ENCODE results near the gene PCSK6. TPM values are rescaled to one million over a fixed set of nuclear protein-coding genes. Genes with fewer than 3 reads are reported as not detected.

Gene PCSK6
- polyA plus RNA-seq, 3 donors = 0.05 to 0.10 TPM; not detected in 1

DNA sequence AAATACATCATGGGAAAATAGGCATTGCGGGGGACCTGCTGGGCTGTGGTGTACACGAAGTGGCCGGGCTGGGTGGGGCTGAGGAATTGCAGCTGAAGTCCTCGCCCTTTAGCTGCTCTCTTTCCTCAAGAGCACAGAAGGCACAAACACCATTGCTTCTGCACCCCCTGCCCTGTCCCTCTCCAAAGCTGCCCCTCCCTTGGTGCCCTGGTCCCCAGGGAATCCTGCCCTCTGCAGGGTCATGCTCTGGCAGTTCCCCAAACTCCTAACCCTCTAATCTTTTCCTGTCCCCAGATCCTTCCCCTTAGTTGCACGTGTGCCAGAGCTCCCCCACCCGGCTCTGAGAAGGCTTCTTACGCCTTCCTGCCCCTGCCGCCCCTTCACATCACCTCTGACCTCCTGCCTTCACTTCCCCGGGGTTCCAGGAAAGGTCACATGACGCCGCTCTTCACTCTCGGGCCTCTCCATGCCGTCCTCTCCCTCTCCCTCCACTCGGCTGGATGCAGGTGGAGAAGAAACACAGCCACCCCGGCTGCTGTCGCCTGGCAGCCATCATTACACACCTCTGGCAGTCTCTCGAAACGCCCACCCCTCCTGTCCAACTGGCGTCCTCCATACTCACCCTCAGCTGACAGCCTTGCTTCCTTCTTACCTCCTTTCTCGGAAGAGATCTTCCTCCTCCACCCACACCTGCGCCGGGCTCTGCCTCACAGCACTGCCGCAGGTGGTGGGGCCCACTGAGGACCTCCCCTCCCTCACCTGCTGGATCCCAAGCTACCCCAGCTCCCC lies 6.9 kb upstream of the PCSK6 start:
- WGBS (ENCODE audit: insufficient coverage) = 32% methylated on average over 22 of the region's 23 CpGs
- intact Hi-C loops (cut with micrococcal nuclease) = no loop called here
- peaks cover 11 to 12% of the 10 kb centered on the region in 2 donors for H3K4me1 ChIP-seq (ENCODE audit: control insufficient read depth in 1 of 2, insufficient read depth in 2 of 2, low read length in 2 of 2)
- no peak overlapping the region for H3K4me3 ChIP-seq (replicated peaks in 1 of 3; ENCODE audit: low read depth in 2 of 3, low read length in 3 of 3)
- no peak overlapping the region for H3K4me2 ChIP-seq (replicated peaks; ENCODE audit: extremely low read depth, low read length, poor library complexity, severe bottlenecking)
- Mint-ChIP-seq H3K9me3 (peaks cover 0 to 5% (median 0%) of the 10 kb centered on the region in 7 donors), H3K4me1 (peaks cover 23% of the 10 kb centered on the region), H3K4me3 (peak overlapping the region in 1 of 2 donors; percentile 49), H3K27me3 (ENCODE audit: low read depth in 3 of 3) (peaks cover 58 to 73% (median 64%) of the 10 kb centered on the region in 3 donors), H3K27ac (peak overlapping the region in 2 of 7 donors; percentile 26 to 36), H3K36me3 (no peaks in the 10 kb centered on the region)
- no peak overlapping the region for H2AFZ ChIP-seq (ENCODE audit: insufficient read depth, low read depth, low read length, poor library complexity, severe bottlenecking)
- H3K9ac ChIP-seq (ENCODE audit: insufficient read depth, low read length, poor library complexity, severe bottlenecking) = no peak overlapping the region
- H3K9me3 ChIP-seq (replicated peaks in 1 of 2; ENCODE audit: control insufficient read depth in 1 of 2, insufficient read depth in 1 of 2, low read length in 2 of 2) = no peaks in the 10 kb centered on the region
- H3K27ac ChIP-seq (ENCODE audit: low read depth in 1 of 2, low read length in 2 of 2) = no peak overlapping the region
- no peaks in the 10 kb centered on the region for H3K79me2 ChIP-seq (ENCODE audit: insufficient read depth, low read length)
- no peaks in the 10 kb centered on the region for H3K36me3 ChIP-seq (replicated peaks in 1 of 2; ENCODE audit: control insufficient read depth in 1 of 2, insufficient read depth in 2 of 2, low read length in 2 of 2)
- DNase-seq = no peak
- no peaks in the 10 kb centered on the region for H4K20me1 ChIP-seq (ENCODE audit: insufficient read depth, low read length)
- TF ChIP-seq, protein P1, sequence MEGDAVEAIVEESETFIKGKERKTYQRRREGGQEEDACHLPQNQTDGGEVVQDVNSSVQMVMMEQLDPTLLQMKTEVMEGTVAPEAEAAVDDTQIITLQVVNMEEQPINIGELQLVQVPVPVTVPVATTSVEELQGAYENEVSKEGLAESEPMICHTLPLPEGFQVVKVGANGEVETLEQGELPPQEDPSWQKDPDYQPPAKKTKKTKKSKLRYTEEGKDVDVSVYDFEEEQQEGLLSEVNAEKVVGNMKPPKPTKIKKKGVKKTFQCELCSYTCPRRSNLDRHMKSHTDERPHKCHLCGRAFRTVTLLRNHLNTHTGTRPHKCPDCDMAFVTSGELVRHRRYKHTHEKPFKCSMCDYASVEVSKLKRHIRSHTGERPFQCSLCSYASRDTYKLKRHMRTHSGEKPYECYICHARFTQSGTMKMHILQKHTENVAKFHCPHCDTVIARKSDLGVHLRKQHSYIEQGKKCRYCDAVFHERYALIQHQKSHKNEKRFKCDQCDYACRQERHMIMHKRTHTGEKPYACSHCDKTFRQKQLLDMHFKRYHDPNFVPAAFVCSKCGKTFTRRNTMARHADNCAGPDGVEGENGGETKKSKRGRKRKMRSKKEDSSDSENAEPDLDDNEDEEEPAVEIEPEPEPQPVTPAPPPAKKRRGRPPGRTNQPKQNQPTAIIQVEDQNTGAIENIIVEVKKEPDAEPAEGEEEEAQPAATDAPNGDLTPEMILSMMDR (IDR thresholded peaks at IDR 0.05) = no peak
- peaks cover 6 to 38% of the 10 kb centered on the region in 2 donors for H3K27me3 ChIP-seq (ENCODE audit: control insufficient read depth in 2 of 2, insufficient read depth in 2 of 2, low read length in 2 of 2)

DNA sequence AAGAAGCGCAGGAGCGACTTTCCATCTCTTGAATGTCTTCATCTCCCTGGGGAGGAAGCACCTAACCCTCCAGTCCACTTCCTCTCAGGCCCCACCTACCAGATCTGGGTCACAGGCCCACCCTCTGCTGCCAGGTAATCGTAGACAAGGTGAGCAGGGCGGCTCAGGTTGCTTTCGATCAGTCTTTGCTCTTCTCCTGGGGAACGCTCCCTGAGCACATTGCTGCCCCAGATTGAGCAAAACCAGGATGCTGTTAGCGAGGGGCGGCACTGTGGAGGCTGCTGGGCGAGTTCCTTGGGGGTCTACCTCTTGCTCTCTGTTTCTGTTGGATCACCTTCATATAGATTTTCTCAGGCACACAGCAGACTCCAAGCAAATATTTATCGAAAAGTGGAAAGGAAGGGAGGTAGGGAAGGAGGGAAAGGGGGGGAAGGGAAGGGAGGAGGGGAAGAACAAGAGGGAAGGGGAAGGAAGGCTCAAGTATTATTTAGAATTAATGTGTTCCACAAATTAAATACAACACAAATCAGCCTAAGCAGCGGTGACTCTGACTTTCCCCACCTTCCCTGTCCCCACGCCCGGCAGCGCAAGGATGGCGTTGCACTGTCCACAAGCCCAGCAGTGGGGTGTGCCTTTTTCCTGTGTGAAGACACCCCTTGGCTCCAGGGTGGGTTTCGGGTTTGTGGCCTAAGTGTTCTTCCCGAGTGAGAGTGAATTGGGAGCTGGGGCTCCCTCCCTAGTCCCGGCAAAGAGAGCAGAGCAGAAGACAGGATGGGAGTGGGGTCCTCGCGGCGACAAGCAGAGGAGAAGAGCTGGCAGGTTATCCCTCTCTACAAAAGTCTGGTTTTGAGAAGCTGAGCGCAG lies 6.1 kb upstream of the PCSK6 start:
- WGBS (ENCODE audit: insufficient coverage) = 73% methylated on average over 16 of the region's 22 CpGs
- no peak overlapping the region for H3K4me3 ChIP-seq (replicated peaks in 1 of 3; ENCODE audit: low read depth in 2 of 3, low read length in 3 of 3)
- no peak for DNase-seq
- H2AFZ ChIP-seq (ENCODE audit: insufficient read depth, low read depth, low read length, poor library complexity, severe bottlenecking) = no peak overlapping the region
- H3K9ac ChIP-seq (ENCODE audit: insufficient read depth, low read length, poor library complexity, severe bottlenecking) = no peak overlapping the region
- H3K4me2 ChIP-seq (replicated peaks; ENCODE audit: extremely low read depth, low read length, poor library complexity, severe bottlenecking) = no peak overlapping the region
- H4K20me1 ChIP-seq (ENCODE audit: insufficient read depth, low read length) = no peaks in the 10 kb centered on the region
- Mint-ChIP-seq H3K27me3 (ENCODE audit: low read depth in 3 of 3) (peaks cover 60 to 73% (median 65%) of the 10 kb centered on the region in 3 donors), H3K4me3 (peak overlapping the region in 1 of 2 donors; percentile 49), H3K36me3 (no peaks in the 10 kb centered on the region), H3K9me3 (peaks cover 0 to 6% (median 0%) of the 10 kb centered on the region in 7 donors), H3K27ac (no peak overlapping the region), H3K4me1 (peaks cover 14% of the 10 kb centered on the region)
- H3K79me2 ChIP-seq (ENCODE audit: insufficient read depth, low read length) = no peaks in the 10 kb centered on the region
- H3K27me3 ChIP-seq (ENCODE audit: control insufficient read depth in 2 of 2, insufficient read depth in 2 of 2, low read length in 2 of 2) = peaks cover 12 to 39% of the 10 kb centered on the region in 2 donors
- H3K9me3 ChIP-seq (replicated peaks in 1 of 2; ENCODE audit: control insufficient read depth in 1 of 2, insufficient read depth in 1 of 2, low read length in 2 of 2) = no peaks in the 10 kb centered on the region
- H3K27ac ChIP-seq (ENCODE audit: low read depth in 1 of 2, low read length in 2 of 2) = no peak overlapping the region
- peaks cover 9 to 10% of the 10 kb centered on the region in 2 donors for H3K4me1 ChIP-seq (ENCODE audit: control insufficient read depth in 1 of 2, insufficient read depth in 2 of 2, low read length in 2 of 2)
- no peaks in the 10 kb centered on the region for H3K36me3 ChIP-seq (replicated peaks in 1 of 2; ENCODE audit: control insufficient read depth in 1 of 2, insufficient read depth in 2 of 2, low read length in 2 of 2)
- intact Hi-C loops (cut with micrococcal nuclease) = no loop called here
- TF ChIP-seq, protein P1 (IDR thresholded peaks at IDR 0.05) = no peak

All from CD14-positive monocyte (primary cell).